PC-3 (cell line): ENCODE results near the gene NPEPPS. TPM values are rescaled to one million over a fixed set of nuclear protein-coding genes. Genes with fewer than 3 reads are reported as not detected.
A peak's percentile ranks its signal among the peaks of the same experiment; 100 is the strongest.

ENCODE experiments used
- ATAC-seq: fragments of 200-7000 bp; cut with Tn5 transposase; 2 replicates; pipeline ENCODE4 v1.9.1; 2020; ENCODE audit warnings: mild to moderate bottlenecking, moderate library complexity
- BruUV-seq: library from RNA; stranded (reverse); fragments of 400-500 nt; replicated peaks from 2 replicates; lab custom pipeline; 2021; lab: Mats Ljungman, UMichigan
- CTCF ChIA-PET: fragments of 300-600 bp; sonication (Branson Sonifier 250); formaldehyde crosslinking; loops from one replicate; lab custom pipeline; 2022; ENCODE audit warnings: antibody characterized with exemption; lab: Charles Lee
- POLR2A ChIA-PET: fragments of 300-600 bp; sonication (Branson Sonifier 250); formaldehyde crosslinking; loops from one replicate; lab custom pipeline; 2022; ENCODE audit warnings: antibody characterized with exemption; ENCODE audit not compliant: unreplicated experiment; lab: Charles Lee
- DNase-seq: peaks from one replicate; pipeline ENCODE4 v3.0.0-alpha.2; 2015
- H2AFZ ChIP-seq: fragments of 300-600 bp; sonication (generic); 2 replicates; pipeline ENCODE4 v1.6.0; 2016; ENCODE audit warnings: antibody characterized with exemption, low read length
- H3F3A ChIP-seq: fragments of 300-600 bp; sonication (generic); one replicate; pipeline ENCODE4 v1.6.0; 2017; ENCODE audit warnings: antibody characterized with exemption, low read length, control low read depth, mild to moderate bottlenecking; ENCODE audit not compliant: unreplicated experiment
- H3K27ac ChIP-seq: fragments of 300-600 bp; sonication (generic); 2 replicates; pipeline ENCODE4 v1.5.1; 2016; ENCODE audit warnings: mild to moderate bottlenecking, low read length
- H3K27me3 ChIP-seq: fragments of 300-600 bp; sonication (generic); 2 replicates; pipeline ENCODE4 v1.6.1; 2016; ENCODE audit warnings: low read length, mixed read lengths
- H3K36me3 ChIP-seq: fragments of 300-600 bp; sonication (generic); 2 replicates; pipeline ENCODE4 v1.6.1; 2016; ENCODE audit warnings: low read depth, mixed run types, low read length, mixed read lengths
- H3K4me1 ChIP-seq: fragments of 300-600 bp; sonication (generic); 2 replicates; pipeline ENCODE4 v1.5.1; 2016; ENCODE audit warnings: low read length; ENCODE audit not compliant: insufficient read depth
- H3K4me2 ChIP-seq: fragments of 300-600 bp; sonication (generic); 2 replicates; pipeline ENCODE4 v1.6.0; 2016; ENCODE audit warnings: low read length
- H3K4me3 ChIP-seq: fragments of 300-600 bp; sonication (generic); 2 replicates; pipeline ENCODE4 v1.5.1; 2016; ENCODE audit warnings: mild to moderate bottlenecking, low read length, mixed read lengths
- H3K79me2 ChIP-seq: fragments of 300-600 bp; sonication (generic); 2 replicates; pipeline ENCODE4 v1.6.1; 2017; ENCODE audit warnings: low read length, mixed read lengths
- H3K9ac ChIP-seq: fragments of 300-600 bp; sonication (generic); 2 replicates; pipeline ENCODE4 v1.6.0; 2016; ENCODE audit warnings: mild to moderate bottlenecking, low read length
- H3K9me2 ChIP-seq: fragments of 300-600 bp; sonication (generic); replicated peaks from 2 replicates; pipeline ENCODE4 v1.6.1; 2016; ENCODE audit warnings: mixed run types, low read length, mixed read lengths
- H3K9me3 ChIP-seq: fragments of 300-600 bp; sonication (generic); 2 replicates; pipeline ENCODE4 v1.6.1; 2016; ENCODE audit warnings: low read length, mixed read lengths
- H4K20me1 ChIP-seq: fragments of 300-600 bp; sonication (generic); 2 replicates; pipeline ENCODE4 v1.6.1; 2016; ENCODE audit warnings: low read length, mixed read lengths
- EZH2 ChIP-seq: fragments of 300-600 bp; sonication (generic); IDR thresholded peaks from one replicate; pipeline ENCODE4 v1.6.1; 2017; ENCODE audit warnings: antibody characterized with exemption, mild to moderate bottlenecking, low read length; ENCODE audit not compliant: unreplicated experiment
- EZH2phosphoT487 ChIP-seq: fragments of 300-600 bp; sonication (generic); IDR thresholded peaks from 2 replicates; pipeline ENCODE4 v1.6.1; 2018; ENCODE audit warnings: mild to moderate bottlenecking, antibody characterized with exemption, low read length, borderline replicate concordance
- intact Hi-C: fragments of 100-400 bp; cut with micrococcal nuclease; formaldehyde crosslinking; loops from 2 replicates; pipeline ENCODE4 v1.9.0; 2023
- total RNA-seq: library from RNA; depleted of rRNA; stranded (reverse); fragments of >200 nt; gene quantifications from 2 replicates; pipeline ENCODE4 v1.2.3, GENCODE V29; 2014
- TF ChIP-seq, protein P1 (sequence below): fragments of 300-600 bp; sonication (generic); conservative IDR thresholded peaks from 2 replicates; pipeline ENCODE4 v1.5.1; 2017; ENCODE audit warnings: antibody characterized with exemption, low read depth, mild to moderate bottlenecking, low read length

The NPEPPS gene
- total RNA-seq, 1 experiment from 2014 or later, result 112 TPM

- H3K4me2 ChIP-seq, result peak overlapping the region; percentile 43
- H2AFZ ChIP-seq, result no peak overlapping the region
- H3K4me1 ChIP-seq, result peaks cover 27% of the 10 kb centered on the region
- H3F3A ChIP-seq, result peaks cover 18% of the 10 kb centered on the region
- ChIA-PET POLR2A (interaction anchor here (0.6 kb wide), 1 partner anchor 29 kb away, joined by 3 read pairs; the partner anchor contains the start of gene KPNB1), CTCF (interaction anchor here (0.6 kb wide), 1 partner anchor 29 kb away, joined by 3 read pairs; no protein-coding TSS in a partner anchor)
- TF ChIP-seq, protein P1, sequence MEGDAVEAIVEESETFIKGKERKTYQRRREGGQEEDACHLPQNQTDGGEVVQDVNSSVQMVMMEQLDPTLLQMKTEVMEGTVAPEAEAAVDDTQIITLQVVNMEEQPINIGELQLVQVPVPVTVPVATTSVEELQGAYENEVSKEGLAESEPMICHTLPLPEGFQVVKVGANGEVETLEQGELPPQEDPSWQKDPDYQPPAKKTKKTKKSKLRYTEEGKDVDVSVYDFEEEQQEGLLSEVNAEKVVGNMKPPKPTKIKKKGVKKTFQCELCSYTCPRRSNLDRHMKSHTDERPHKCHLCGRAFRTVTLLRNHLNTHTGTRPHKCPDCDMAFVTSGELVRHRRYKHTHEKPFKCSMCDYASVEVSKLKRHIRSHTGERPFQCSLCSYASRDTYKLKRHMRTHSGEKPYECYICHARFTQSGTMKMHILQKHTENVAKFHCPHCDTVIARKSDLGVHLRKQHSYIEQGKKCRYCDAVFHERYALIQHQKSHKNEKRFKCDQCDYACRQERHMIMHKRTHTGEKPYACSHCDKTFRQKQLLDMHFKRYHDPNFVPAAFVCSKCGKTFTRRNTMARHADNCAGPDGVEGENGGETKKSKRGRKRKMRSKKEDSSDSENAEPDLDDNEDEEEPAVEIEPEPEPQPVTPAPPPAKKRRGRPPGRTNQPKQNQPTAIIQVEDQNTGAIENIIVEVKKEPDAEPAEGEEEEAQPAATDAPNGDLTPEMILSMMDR, result no peak
- no peak for TF ChIP-seq EZH2
- TF ChIP-seq EZH2phosphoT487, result no peak
- H3K27ac ChIP-seq, result peak overlapping the region; percentile 41
- peaks cover 50% of the 10 kb centered on the region for H3K36me3 ChIP-seq
- no peaks in the 10 kb centered on the region for H3K27me3 ChIP-seq
- H3K9ac ChIP-seq, result no peak overlapping the region
- no peaks in the 10 kb centered on the region for H3K9me2 ChIP-seq
- no peak overlapping the region for H3K4me3 ChIP-seq
- no peaks in the 10 kb centered on the region for H3K79me2 ChIP-seq
- DNase-seq (peak; percentile 55), ATAC-seq (peak; percentile 23)
- H3K9me3 ChIP-seq, result no peaks in the 10 kb centered on the region
- no TSS peak for BruUV-seq
- intact Hi-C loops, result loop anchor here (1.0 to 10.0 kb wide), 2 partner anchors 29 to 396 kb away; partner anchors contain the start of gene KPNB1
- no peaks in the 10 kb centered on the region for H4K20me1 ChIP-seq
These were observed 89.8 kb downstream of the NPEPPS start for GRCh38 chr17:47620503-47621245.

GRCh38 chr17:47621293-47622179, 90.6 kb downstream of the NPEPPS start:
- 0 out of 2 replicates have a peak overlapping the region, but pooled peaks have one; percentile 1 for H3K9ac ChIP-seq
- intact Hi-C loops, result loop anchor here (1.0 to 10.0 kb wide), 2 partner anchors 28 to 397 kb away; partner anchors contain the start of gene KPNB1

More at GRCh38 chr17:47621293-47622179, 90.6 kb downstream of the NPEPPS start:
- Histone ChIP-seq H3K4me2 (peak overlapping the region; percentile 43), H3K4me3 (no peak overlapping the region; the same call in 1 of the 2 replicates), H3K27me3 (no peaks in the 10 kb centered on the region), H4K20me1 (no peaks in the 10 kb centered on the region), H3K4me1 (peaks cover 27% of the 10 kb centered on the region), H3F3A (peaks cover 17% of the 10 kb centered on the region), H3K79me2 (no peaks in the 10 kb centered on the region), H3K36me3 (peaks cover 50% of the 10 kb centered on the region), H3K27ac (peak overlapping the region; percentile 41), H2AFZ (0 out of 2 replicates have a peak overlapping the region, but pooled peaks have one; percentile 3), H3K9me2 (no peaks in the 10 kb centered on the region), H3K9me3 (no peaks in the 10 kb centered on the region)
- POLR2A ChIA-PET, result interaction anchor here (0.7 to 1.5 kb wide), 2 partner anchors 129 to 254 kb away, joined by 4 to 8 read pairs; no protein-coding TSS in a partner anchor
- DNase-seq (peak; percentile 98), ATAC-seq (peak; percentile 93)
- TF ChIP-seq EZH2, result no peak
- TF ChIP-seq, protein P1, result peak; percentile 48
- CTCF ChIA-PET, result interaction anchor here (0.6 kb wide), 1 partner anchor 28 kb away, joined by 5 read pairs; the partner anchor contains the start of gene KPNB1
- TSS peak; percentile 27 for BruUV-seq
